ENCODE data around the gene PEAR1.

The PEAR1 gene

GRCh38 chr1:156930483-156930882 is 37.0 kb downstream of the PEAR1 start:
- H3K27me3 ChIP-seq (ENCODE audit: low read length): no peaks in the 10 kb centered on the region
- TF ChIP-seq CTCF (IDR thresholded peaks at IDR 0.05; ENCODE audit: insufficient read depth, low read length, poor library complexity, severe bottlenecking) (no peak), EZH2phosphoT487 (conservative IDR thresholded peaks at IDR 0.05; ENCODE audit: low read length) (no peak)
- H3K4me3 ChIP-seq (ENCODE audit: insufficient read depth, low read length, poor library complexity, severe bottlenecking): no peak overlapping the region
- no peaks in the 10 kb centered on the region for H3K79me2 ChIP-seq (ENCODE audit: insufficient read depth, low read length)
- H3K9ac ChIP-seq (ENCODE audit: low read length): no peak overlapping the region
- H4K20me1 ChIP-seq (ENCODE audit: low read depth, low read length): no peaks in the 10 kb centered on the region
- no peak overlapping the region for H2AFZ ChIP-seq (ENCODE audit: low read depth, low read length, severe bottlenecking)
- no peaks in the 10 kb centered on the region for H3K36me3 ChIP-seq (ENCODE audit: low read length)
- no peaks in the 10 kb centered on the region for H3K9me3 ChIP-seq (ENCODE audit: insufficient read depth, low read length)
- H3K4me2 ChIP-seq (ENCODE audit: low read depth, low read length, poor library complexity, severe bottlenecking): no peak overlapping the region
- H3K27ac ChIP-seq (ENCODE audit: low read depth, low read length): no peak overlapping the region
- no peaks in the 10 kb centered on the region for H3K9me2 ChIP-seq (replicated peaks; ENCODE audit: insufficient read depth, low read length)
- H3F3A ChIP-seq (ENCODE audit: insufficient read depth): no peaks in the 10 kb centered on the region

GRCh38 chr1:156931211-156931952 is 37.9 kb downstream of the PEAR1 start:
- Histone ChIP-seq H3K9me3 (ENCODE audit: insufficient read depth, low read length) (no peaks in the 10 kb centered on the region), H3K79me2 (ENCODE audit: insufficient read depth, low read length) (no peaks in the 10 kb centered on the region), H2AFZ (ENCODE audit: low read depth, low read length, severe bottlenecking) (no peak overlapping the region), H3F3A (ENCODE audit: insufficient read depth) (no peaks in the 10 kb centered on the region), H4K20me1 (ENCODE audit: low read depth, low read length) (no peaks in the 10 kb centered on the region), H3K27ac (ENCODE audit: low read depth, low read length) (no peak overlapping the region), H3K36me3 (ENCODE audit: low read length) (no peaks in the 10 kb centered on the region), H3K4me3 (ENCODE audit: insufficient read depth, low read length, poor library complexity, severe bottlenecking) (no peak overlapping the region), H3K27me3 (ENCODE audit: low read length) (no peaks in the 10 kb centered on the region), H3K9ac (ENCODE audit: low read length) (no peak overlapping the region), H3K4me2 (ENCODE audit: low read depth, low read length, poor library complexity, severe bottlenecking) (no peak overlapping the region), H3K9me2 (replicated peaks; ENCODE audit: insufficient read depth, low read length) (no peaks in the 10 kb centered on the region)
- no peak for TF ChIP-seq CTCF (IDR thresholded peaks at IDR 0.05; ENCODE audit: insufficient read depth, low read length, poor library complexity, severe bottlenecking)

- H3F3A ChIP-seq (ENCODE audit: insufficient read depth): no peaks in the 10 kb centered on the region
- no peak overlapping the region for H2AFZ ChIP-seq (ENCODE audit: low read depth, low read length, severe bottlenecking)
- TF ChIP-seq CTCF (IDR thresholded peaks at IDR 0.05; ENCODE audit: insufficient read depth, low read length, poor library complexity, severe bottlenecking) (no peak), EZH2phosphoT487 (conservative IDR thresholded peaks at IDR 0.05; ENCODE audit: low read length) (no peak)
- H3K27ac ChIP-seq (ENCODE audit: low read depth, low read length): no peak overlapping the region
- no peak overlapping the region for H3K4me3 ChIP-seq (ENCODE audit: insufficient read depth, low read length, poor library complexity, severe bottlenecking)
- no peak overlapping the region for H3K4me2 ChIP-seq (ENCODE audit: low read depth, low read length, poor library complexity, severe bottlenecking)
- no peaks in the 10 kb centered on the region for H3K36me3 ChIP-seq (ENCODE audit: low read length)
- H3K9me3 ChIP-seq (ENCODE audit: insufficient read depth, low read length): no peaks in the 10 kb centered on the region
- H3K27me3 ChIP-seq (ENCODE audit: low read length): no peaks in the 10 kb centered on the region
- H4K20me1 ChIP-seq (ENCODE audit: low read depth, low read length): no peaks in the 10 kb centered on the region
- H3K9ac ChIP-seq (ENCODE audit: low read length): no peak overlapping the region
- H3K9me2 ChIP-seq (replicated peaks; ENCODE audit: insufficient read depth, low read length): no peaks in the 10 kb centered on the region
- no peaks in the 10 kb centered on the region for H3K79me2 ChIP-seq (ENCODE audit: insufficient read depth, low read length)
Measured at GRCh38 chr1:156931974-156932710, 38.6 kb downstream of the PEAR1 start.

All from SU-DHL-6 (cell line).